EL (cell line): Measurements from ENCODE around the gene CCDC177.

ENCODE experiments used
- DNase-seq: peaks from one replicate; pipeline ENCODE4 v3.0.0-alpha.2; 2016

Gene CCDC177

DNA sequence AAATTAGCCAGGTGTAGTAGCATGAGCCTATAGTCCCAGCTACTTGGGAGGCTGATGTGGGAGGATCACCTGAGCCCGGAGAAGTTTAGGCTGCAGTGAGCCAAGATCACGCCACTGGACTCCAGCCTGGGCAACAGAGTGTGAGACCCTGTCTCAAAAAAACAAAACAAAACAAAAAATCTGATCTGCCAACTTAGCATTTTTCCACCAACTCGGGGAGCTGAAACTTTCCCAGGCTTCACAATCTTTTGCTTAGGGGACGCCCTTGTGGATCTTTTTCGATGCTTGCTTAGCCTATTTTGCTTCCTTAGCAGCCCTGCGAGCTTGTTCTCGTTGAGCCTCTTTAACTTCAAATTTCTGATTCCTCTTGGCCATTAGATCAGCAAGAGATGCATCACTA, 13.8 kb downstream of the CCDC177 start:
- no peak for DNase-seq

- DNase-seq: no peak
These were observed 15.1 kb downstream of the CCDC177 start for GRCh38 chr14:69559581-69560011.

GRCh38 chr14:69558774-69559173, 15.9 kb downstream of the CCDC177 start:
- no peak for DNase-seq

- DNase-seq: no peak
These were observed 20.2 kb downstream of the CCDC177 start for GRCh38 chr14:69554500-69554899.

DNA sequence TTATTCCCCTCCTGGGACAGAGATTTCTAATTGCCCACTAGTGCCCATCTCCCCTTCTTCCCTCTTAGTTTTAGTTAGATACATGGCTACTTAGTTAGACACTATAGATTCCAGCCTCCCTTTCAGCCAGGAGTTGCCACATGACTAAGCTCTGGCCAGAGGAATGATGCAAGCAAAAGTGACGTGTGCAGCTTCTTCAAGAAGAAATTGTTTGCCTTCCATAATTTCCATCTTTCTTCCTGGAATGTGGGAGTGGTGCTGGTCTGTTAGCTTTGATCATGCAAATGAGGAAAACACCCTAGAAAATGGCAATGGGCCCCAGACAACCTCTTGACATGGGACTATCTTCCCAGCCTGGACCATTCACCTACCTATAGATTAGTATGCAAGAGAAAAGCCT, 21.4 kb downstream of the CCDC177 start:
- DNase-seq: peak; percentile 78

DNA sequence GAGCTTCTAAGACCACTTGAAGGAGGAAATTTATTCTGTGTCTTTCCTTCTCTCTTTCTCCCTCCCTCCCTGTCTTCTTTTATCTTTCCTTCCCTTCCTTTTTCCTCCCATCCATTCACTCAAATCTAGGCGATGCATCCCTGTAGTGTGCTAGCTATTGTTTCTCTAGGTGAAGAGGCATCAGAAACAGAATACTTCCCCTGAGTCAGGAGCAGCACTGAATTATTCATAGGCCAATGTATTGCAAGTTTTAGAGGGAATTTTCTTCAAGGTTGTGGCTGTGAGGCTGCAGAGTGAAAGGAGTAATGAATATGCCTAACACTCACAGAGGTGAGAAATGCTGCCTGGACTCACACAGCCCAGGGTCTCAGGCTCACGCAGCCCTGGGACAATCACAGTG, 23.2 kb downstream of the CCDC177 start:
- DNase-seq: no peak

GRCh38 chr14:69548566-69548965, 26.1 kb downstream of the CCDC177 start:
- no peak for DNase-seq

- DNase-seq: no peak
These were observed 26.8 kb downstream of the CCDC177 start for GRCh38 chr14:69547701-69548348.

GRCh38 chr14:69543341-69544115, 31.1 kb downstream of the CCDC177 start:
- peak; percentile 90 for DNase-seq

GRCh38 chr14:69542311-69542710, 32.4 kb downstream of the CCDC177 start:
- DNase-seq: no peak

GRCh38 chr14:69540654-69541335, 33.9 kb downstream of the CCDC177 start:
- DNase-seq: no peak

GRCh38 chr14:69539631-69540410, 34.9 kb downstream of the CCDC177 start:
- DNase-seq: peak; percentile 43

- no peak for DNase-seq
These were observed 35.9 kb downstream of the CCDC177 start for GRCh38 chr14:69538766-69539165.

DNA sequence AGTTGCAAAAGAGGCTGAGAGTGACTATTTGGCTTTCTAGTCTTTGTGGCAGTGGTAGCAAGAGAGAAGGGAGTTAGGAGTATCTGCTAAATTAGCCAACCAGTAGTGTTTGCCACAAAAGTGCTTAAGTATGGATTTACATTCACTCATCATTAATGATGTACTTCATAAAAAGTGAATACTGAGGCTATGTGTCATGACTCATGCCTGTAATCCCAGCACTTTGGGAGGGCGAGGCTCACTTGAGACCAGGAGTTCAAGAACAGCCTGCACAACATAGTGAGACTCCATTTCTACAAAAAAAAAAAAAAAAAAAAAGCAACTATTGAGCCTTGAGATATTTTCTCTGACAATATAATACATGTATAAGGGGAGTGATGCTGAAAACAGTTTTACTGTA, 36.8 kb downstream of the CCDC177 start:
- DNase-seq: peak; percentile 19

GRCh38 chr14:69536971-69537370, 37.7 kb downstream of the CCDC177 start:
- DNase-seq: no peak

GRCh38 chr14:69535230-69535848, 39.3 kb downstream of the CCDC177 start:
- DNase-seq: peak; percentile 54

GRCh38 chr14:69532561-69533340, 41.9 kb downstream of the CCDC177 start:
- DNase-seq: no peak

DNA sequence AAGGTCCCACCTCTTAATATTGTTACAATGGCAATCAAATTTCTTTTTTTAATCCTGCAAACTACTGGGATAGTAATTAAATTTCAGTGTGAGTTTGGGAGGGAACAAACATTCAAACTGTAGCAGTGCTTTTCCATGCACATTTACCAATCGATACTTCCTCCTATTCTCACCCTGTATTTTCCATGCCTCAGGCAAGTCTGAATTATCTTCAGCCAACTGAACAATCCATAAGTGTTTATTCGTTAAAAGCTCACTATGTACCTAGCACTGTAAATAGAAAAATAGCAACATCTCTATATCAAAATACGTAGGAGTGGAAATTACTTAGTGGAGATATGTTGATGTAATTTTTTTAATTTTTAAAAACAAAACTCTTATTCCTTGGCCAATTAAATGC, 43.5 kb downstream of the CCDC177 start:
- no peak for DNase-seq

- no peak for DNase-seq
These were observed 44.6 kb downstream of the CCDC177 start for GRCh38 chr14:69530095-69530494.

DNA sequence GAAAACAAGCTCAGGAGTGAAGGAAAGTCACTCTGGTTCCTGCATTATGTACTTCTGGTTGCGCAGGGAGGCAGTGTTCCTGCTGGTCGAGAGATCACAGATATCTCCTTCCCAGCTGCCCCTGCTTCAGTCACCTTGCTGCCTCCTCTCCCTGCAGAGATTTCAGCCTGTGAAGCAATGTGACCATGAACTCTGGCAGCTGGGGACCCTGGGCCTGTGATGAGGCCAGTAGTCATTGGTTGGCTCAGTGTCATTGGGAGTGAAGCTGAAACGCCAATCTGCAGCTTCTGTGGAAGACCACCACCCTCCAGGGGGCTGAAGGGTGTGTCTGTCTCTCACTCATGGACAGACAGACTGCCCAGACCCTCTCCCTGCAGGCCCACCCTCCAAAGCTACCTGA, 45.1 kb downstream of the CCDC177 start:
- DNase-seq: no peak

- no peak for DNase-seq
These were observed 45.7 kb downstream of the CCDC177 start for GRCh38 chr14:69528930-69529329.

- no peak for DNase-seq
These were observed 46.5 kb downstream of the CCDC177 start for GRCh38 chr14:69528143-69528542.
